NCI-H2081 (cell line): ENCODE results near the gene CORIN.
A peak's percentile ranks its signal among the peaks of the same experiment; 100 is the strongest.
"Not testable (repeated sequence)": the region's sequence is repeated elsewhere in the genome, so short reads cannot be mapped to it uniquely, and the experiment has no call there.

Experiments
- DNase-seq, 2 experiments: peaks; one replicate each; lab custom pipeline; 2025; lab: John Stamatoyannopoulos, UW

CORIN gene

GRCh38 chr4:47771020-47771419 lies 66.8 kb downstream of the CORIN start:
- DNase-seq: no peak

DNA sequence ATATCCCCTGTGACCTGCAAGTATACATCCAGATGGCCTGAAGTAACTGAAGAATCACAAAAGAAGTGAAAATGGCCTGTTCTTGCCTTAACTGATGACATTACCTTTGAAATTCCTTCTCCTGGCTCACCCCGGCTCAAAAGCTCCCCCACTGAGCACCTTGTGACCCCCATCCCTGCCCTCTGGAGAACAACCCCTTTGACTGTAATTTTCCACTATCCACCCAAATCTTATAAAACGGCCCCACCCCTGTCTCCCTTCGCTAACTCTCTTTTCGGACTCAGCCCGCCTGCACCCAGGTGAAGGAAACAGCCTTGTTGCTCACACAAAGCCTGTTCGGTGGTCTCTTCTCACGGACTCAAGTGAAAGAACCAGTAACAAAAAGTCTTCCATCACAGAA lies 69.9 kb downstream of the CORIN start:
- DNase-seq: not testable (repeated sequence)

GRCh38 chr4:47763279-47763678 lies 74.6 kb downstream of the CORIN start:
- DNase-seq: no peak

GRCh38 chr4:47762376-47763266 lies 75.2 kb downstream of the CORIN start:
- no peak for DNase-seq

- DNase-seq: not testable (repeated sequence)
Measured at GRCh38 chr4:47753316-47753715, 84.6 kb downstream of the CORIN start.

- peak; percentile 3 to 42 for DNase-seq
Measured at GRCh38 chr4:47752214-47752613, 85.7 kb downstream of the CORIN start.

- DNase-seq: no peak
Measured at GRCh38 chr4:47750788-47751187, 87.1 kb downstream of the CORIN start.

DNA sequence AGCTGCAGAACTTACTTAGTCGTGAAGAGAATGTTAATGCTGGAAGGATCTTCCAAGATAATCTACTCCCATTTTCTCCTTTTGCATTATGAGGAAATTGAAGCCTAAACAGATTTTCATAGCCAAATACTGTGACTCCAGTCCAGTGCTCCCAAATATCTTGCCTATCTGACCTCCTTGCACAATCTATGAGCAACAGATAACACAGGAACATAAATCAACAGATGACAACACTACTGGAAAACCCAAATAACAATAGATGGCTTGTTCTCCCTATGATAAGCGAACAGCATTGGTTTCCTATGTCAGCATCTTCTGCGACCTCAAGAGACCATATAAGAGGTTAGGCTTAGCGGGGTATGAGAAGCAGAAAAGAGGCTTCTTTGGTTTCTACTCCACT lies 88.0 kb downstream of the CORIN start:
- no peak for DNase-seq

GRCh38 chr4:47749060-47749459 lies 88.8 kb downstream of the CORIN start:
- no peak for DNase-seq

DNA sequence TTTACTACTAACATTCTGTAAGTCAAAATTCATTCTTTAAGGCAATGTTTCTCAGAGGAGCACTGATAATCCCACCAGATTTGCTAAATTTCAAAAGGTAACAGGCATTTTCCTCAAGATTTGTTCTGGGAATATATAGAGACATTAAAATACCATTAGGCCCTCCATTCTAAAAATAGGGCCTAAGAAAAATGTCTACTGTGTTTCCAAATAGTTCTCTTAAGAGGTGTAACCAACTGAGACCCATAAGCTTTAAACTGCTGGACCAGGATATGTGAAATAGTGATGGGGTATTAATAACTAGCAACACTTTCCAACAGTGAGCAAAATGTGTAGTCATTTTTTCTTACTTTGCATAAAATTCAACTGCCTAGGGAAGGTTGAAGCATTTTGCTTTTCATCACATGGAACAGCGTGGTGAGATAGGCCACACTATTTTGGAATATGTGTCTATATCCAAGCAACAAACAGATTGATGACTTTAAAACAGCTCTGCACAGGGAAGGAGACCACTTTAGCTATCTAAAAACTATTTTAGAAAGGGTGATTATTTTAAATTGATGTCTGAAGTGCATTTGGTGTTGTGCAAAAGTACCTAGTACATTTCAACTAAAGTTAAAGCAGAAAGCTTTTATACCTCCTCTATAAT lies 89.9 kb downstream of the CORIN start:
- no peak for DNase-seq

GRCh38 chr4:47747211-47747610 lies 90.7 kb downstream of the CORIN start:
- no peak for DNase-seq

GRCh38 chr4:47746122-47746521 lies 91.7 kb downstream of the CORIN start:
- no peak for DNase-seq

- DNase-seq: no peak
Measured at GRCh38 chr4:47744843-47745382, 93.0 kb downstream of the CORIN start.

- no peak for DNase-seq
Measured at GRCh38 chr4:47744253-47744652, 93.6 kb downstream of the CORIN start.

- DNase-seq: no peak
Measured at GRCh38 chr4:47741200-47741599, 96.7 kb downstream of the CORIN start.

GRCh38 chr4:47737326-47737725 lies 100.5 kb downstream of the CORIN start:
- DNase-seq: no peak

DNA sequence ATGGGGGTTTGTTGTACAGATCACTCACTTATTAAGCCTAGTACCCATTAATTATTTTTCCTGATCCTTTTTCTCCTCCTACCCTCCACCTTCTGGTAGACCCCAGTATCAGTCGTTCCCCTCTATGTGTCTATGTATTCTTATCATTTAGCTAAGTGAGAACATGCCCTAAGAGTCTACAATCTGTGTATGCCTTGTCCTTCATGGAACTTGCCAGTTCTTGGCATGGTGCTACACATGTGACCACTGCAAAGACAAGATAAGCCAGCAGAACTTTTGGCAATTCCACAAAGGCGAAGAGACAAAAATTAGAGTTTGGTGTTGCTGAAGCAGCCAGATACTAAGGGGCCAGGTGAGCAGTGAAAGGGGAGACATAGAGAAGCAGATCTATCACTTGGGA lies 101.3 kb downstream of the CORIN start:
- no peak for DNase-seq

DNA sequence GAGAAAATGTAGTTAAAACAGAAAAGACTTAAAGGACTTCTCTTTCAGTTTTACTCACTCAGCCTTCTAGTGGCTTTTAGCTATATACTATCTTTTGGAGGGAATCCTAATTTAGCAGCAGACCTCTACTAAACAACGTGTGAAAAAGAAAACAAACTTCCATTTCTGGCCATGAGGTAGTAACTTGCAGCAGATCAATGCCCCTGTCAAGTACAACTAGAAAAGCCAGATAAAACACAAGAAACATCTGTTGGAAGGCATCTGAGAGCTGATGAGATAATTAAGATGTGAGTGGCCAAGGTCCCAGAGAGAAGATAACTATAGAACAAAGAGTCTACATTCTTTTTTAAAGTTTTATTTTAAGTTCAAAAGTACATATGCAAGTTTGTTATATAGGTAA lies 101.7 kb downstream of the CORIN start:
- DNase-seq: no peak

DNA sequence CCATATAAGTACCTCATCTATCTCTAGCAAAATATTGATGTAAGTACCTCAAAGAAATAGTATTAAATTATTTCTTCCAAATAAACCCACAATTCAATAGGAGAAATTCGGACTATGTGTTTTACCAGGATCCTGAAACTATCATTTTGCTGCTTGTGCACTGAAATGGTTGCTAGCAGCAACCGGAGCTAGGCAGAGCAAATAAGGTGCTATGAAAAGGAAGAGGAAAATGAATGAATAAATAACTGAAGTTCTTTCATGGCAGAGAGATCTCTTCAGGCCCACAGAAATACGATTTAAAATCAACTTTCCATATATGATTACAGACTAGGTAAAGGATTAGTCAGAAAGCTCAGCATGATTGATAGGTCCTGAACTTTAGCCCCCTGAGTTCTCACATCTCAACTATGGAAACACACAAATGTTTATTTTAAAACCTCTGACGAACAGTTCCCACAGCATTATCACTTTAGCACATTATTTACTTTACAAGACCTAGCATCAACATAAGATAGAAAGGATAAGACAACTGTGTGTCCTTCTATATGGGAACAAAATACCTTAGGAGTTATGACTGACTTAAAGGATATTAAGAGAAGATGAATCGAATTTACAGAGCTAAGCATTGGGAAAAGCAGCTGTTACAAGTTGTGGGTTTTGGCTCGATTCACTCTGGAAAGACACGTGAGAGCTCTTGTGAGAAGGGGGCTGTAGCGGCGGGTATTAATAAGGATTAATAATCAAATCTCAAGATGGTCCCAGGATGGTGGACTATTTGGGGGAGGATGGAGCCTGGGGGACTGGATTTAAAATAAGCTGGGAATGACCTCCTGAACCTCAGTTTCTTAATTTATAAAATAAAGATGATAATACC lies 104.3 kb downstream of the CORIN start:
- DNase-seq: no peak

DNA sequence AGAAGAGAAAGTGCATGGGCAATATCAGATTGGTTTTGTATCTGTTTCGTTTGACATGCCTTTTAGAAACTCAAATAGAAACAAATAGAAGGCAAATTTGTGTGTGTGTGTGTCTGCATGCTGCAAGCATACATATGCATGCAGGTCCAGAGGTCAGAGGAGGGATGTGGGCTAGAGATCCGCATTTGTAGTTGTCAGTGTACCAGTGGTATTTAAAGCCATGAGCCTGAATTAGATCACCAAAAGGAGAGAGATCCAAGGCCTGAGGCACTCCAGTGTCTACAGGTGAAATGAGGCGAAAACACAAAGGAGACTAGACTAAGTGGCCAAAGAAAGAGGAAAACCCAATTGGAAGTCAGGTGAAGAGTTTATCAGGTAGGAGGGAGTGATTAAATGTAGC lies 106.7 kb downstream of the CORIN start:
- DNase-seq: no peak

DNA sequence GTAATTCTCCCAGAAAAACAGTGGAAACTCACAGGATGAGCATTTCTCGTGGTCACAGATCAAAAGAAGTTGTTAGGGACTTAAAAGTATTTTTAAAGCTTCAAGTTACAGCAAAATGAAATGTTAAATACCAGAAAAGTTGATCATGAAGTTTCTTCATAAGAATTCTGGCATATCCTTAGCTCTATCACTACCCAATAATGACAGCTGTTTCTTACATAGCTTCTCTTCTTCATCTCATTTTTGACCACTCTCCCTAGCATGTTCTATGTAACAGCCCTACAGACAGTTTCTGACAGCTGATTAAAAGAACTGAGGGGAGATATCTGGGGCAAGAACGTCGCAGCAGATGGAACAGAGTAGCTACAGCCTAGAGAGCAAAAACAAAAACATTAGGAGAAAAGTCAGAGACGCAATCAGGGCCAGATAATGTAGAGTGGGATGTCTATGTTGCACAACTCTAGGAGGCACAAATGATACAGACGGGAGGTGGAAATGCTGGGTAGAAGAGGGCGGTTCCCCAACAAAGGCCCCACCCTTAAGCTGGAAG lies 108.7 kb downstream of the CORIN start:
- no peak for DNase-seq
